ENCODE data around the gene MYDGF.

The MYDGF gene

GRCh38 chr19:4669723-4670480 lies at the start of gene MYDGF:
Gene MYDGF (minus strand): TSS chr19:4670342. CDS start chr19:4670334, 8 bp downstream.
- ChIA-PET POLR2A (interaction anchor here (0.5 to 1.1 kb wide), 2 partner anchors 12 to 30 kb away, joined by 3 to 4 read pairs; no protein-coding TSS in a partner anchor), CTCF (interaction anchor here (0.5 to 0.6 kb wide), 3 partner anchors 147 to 1198 kb away, joined by 3 to 5 read pairs (median 3); no protein-coding TSS in a partner anchor)
- Histone ChIP-seq H3K36me3 (ENCODE audit: control insufficient read depth in 2 of 2, insufficient read depth in 1 of 2, low read length in 2 of 2) (peaks cover 16 to 31% of the 10 kb centered on the region in 2 experiments; a peak in 2 of 3 replicates), H3K4me1 (ENCODE audit: control insufficient read depth, insufficient read depth, low read length) (no peaks in the 10 kb centered on the region), H3K27ac (ENCODE audit: extremely low read depth, low read depth, low read length) (0 out of 2 replicates have a peak within 1 kb of the TSS, but pooled peaks have one; percentile 39), H3K9me3 (ENCODE audit: control insufficient read depth, insufficient read depth, low read depth, low read length) (no peaks in the 10 kb centered on the region), H3K4me3 (ENCODE audit: low read depth, low read length) (peak within 1 kb of the TSS; percentile 96)
- TF ChIP-seq ZNF146 (tag by site-specific recombination; IDR thresholded peaks at IDR 0.05) (0 out of 2 replicates have a peak, but pooled peaks have one; percentile 28), ZNF791 (tag by site-specific recombination; IDR thresholded peaks at IDR 0.05) (no peak), ZFP69B (tag by site-specific recombination; IDR thresholded peaks at IDR 0.05) (peak; percentile 80), KLF10 (tag by site-specific recombination; IDR thresholded peaks at IDR 0.05) (peak; percentile 72; the same call in 1 of the 2 replicates), ZNF660 (tag by site-specific recombination; IDR thresholded peaks at IDR 0.05) (peak; percentile 41; the same call in 1 of the 2 replicates), PATZ1 (tag by site-specific recombination; IDR thresholded peaks at IDR 0.05) (peak; percentile 30; the same call in 1 of the 2 replicates), ZNF157 (tag by site-specific recombination; IDR thresholded peaks at IDR 0.05) (no peak), ZNF707 (tag by site-specific recombination; IDR thresholded peaks at IDR 0.05) (no peak), ZNF626 (tag by site-specific recombination; IDR thresholded peaks at IDR 0.05) (no peak), ZNF776 (tag by site-specific recombination; IDR thresholded peaks at IDR 0.05; ENCODE audit: borderline replicate concordance) (no peak), ZNF692 (tag by site-specific recombination; IDR thresholded peaks at IDR 0.05) (peak; percentile 81), GLIS1 (tag by site-specific recombination; IDR thresholded peaks at IDR 0.05) (peak; percentile 44; the same call in 1 of the 2 replicates), GLI4 (tag by site-specific recombination; IDR thresholded peaks at IDR 0.05) (no peak), ZBTB11 (tag by site-specific recombination; conservative IDR thresholded peaks at IDR 0.05; ENCODE audit: low read depth) (0 out of 2 replicates have a peak, but pooled peaks have one; percentile 11), ZNF76 (tag by site-specific recombination; IDR thresholded peaks at IDR 0.05; ENCODE audit: borderline replicate concordance, low read depth) (peak; percentile 60; the same call in 1 of the 2 replicates), WT1 (tag by site-specific recombination; IDR thresholded peaks at IDR 0.05) (no peak), ZNF548 (tag by site-specific recombination; IDR thresholded peaks at IDR 0.05) (no peak), GLI2 (tag by site-specific recombination; IDR thresholded peaks at IDR 0.05; ENCODE audit: borderline replicate concordance, low read depth) (no peak), ZNF138 (tag by site-specific recombination; IDR thresholded peaks at IDR 0.05; ENCODE audit: borderline replicate concordance) (no peak), ZSCAN16 (tag by site-specific recombination; IDR thresholded peaks at IDR 0.05) (no peak), ZNF514 (tag by site-specific recombination; IDR thresholded peaks at IDR 0.05) (no peak), ZBTB48 (tag by site-specific recombination; IDR thresholded peaks at IDR 0.05) (no peak), ZNF18 (tag by site-specific recombination; IDR thresholded peaks at IDR 0.05) (no peak), ZNF292 (tag by site-specific recombination; IDR thresholded peaks at IDR 0.05; ENCODE audit: borderline replicate concordance, low read depth) (no peak), KLF17 (tag by site-specific recombination; IDR thresholded peaks at IDR 0.05) (peak; percentile 62; the same call in 1 of the 2 replicates), ZNF302 (tag by site-specific recombination; IDR thresholded peaks at IDR 0.05; ENCODE audit: low read depth) (no peak), HOXC10 (CRISPR knock-in tag; IDR thresholded peaks at IDR 0.05) (no peak), ZBTB1 (tag by site-specific recombination; IDR thresholded peaks at IDR 0.05) (no peak)
